ENCODE results near the gene MOXD1. TPM values are rescaled to one million over a fixed set of nuclear protein-coding genes. Genes with fewer than 3 reads are reported as not detected.
A peak's percentile ranks its signal among the peaks of the same experiment; 100 is the strongest.

The MOXD1 gene
- polyA plus RNA-seq, 2 donors = 9.0 to 15.4 TPM

DNA sequence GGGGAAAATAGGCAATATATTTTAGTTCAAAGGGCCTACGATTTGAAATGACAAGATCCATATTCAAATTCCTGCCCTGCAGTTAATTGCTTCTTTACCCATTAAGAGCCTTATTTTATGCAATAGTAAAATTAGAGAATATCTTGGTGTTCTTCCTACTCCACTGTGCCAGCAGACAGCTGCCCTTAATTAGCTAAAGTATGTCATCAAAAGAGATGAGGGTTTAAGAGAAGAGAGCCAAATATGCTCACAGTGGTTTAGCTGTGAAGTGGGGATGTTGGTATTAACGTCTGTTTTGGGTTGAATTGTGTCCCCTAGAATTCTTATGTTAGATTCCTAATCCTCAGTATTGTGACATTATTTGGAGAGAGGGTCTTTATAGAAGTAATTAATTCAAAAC, 148.1 kb downstream of the MOXD1 start:
- Histone ChIP-seq H3K27ac (ENCODE audit: low read depth in 2 of 2, low read length in 1 of 2) (no peak overlapping the region), H3K27me3 (ENCODE audit: control insufficient read depth in 1 of 2, insufficient read depth in 2 of 2, low read length in 2 of 2) (no peaks in the 10 kb centered on the region), H3K36me3 (ENCODE audit: control insufficient read depth in 2 of 2, insufficient read depth in 2 of 2, low read length in 1 of 2) (no peaks in the 10 kb centered on the region), H3K9me3 (ENCODE audit: control insufficient read depth in 2 of 2, insufficient read depth in 1 of 2, low read depth in 1 of 2, low read length in 1 of 2) (no peaks in the 10 kb centered on the region), H3K4me3 (ENCODE audit: low read depth in 1 of 2, low read length in 2 of 2) (no peak overlapping the region), H3K4me1 (ENCODE audit: control insufficient read depth in 2 of 2, insufficient read depth in 2 of 2, low read length in 1 of 2) (no peaks in the 10 kb centered on the region)
- 67 to 70% methylated on average over 2 of the region's 2 CpGs for WGBS, 2 donors

DNA sequence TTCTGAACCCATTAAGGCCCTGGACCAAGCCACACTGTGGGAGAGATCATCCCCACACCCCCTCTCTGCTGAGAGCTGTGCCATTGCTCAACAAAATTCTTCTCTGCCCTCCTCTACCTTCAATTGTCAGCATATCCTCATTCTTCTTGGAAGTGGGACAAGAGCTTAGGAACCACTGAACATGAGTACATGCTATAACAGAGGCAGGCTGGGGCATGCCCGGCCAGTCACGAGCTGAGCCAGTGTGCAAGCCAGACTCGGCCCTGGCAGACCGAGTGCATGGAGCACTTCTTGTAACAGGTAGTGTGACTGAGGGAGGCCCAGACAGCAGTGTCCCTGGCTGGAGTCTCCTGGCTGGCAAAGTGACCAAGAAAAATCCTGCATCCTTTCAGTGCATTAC, 149.2 kb downstream of the MOXD1 start:
- peak overlapping the region; percentile 73 to 78 for H3K27ac ChIP-seq (ENCODE audit: low read depth in 2 of 2, low read length in 1 of 2)
- WGBS, 2 donors = 59 to 90% methylated on average over 4 of the region's 4 CpGs
- H3K36me3 ChIP-seq (ENCODE audit: control insufficient read depth in 2 of 2, insufficient read depth in 2 of 2, low read length in 1 of 2) = no peaks in the 10 kb centered on the region
- H3K27me3 ChIP-seq (ENCODE audit: control insufficient read depth in 1 of 2, insufficient read depth in 2 of 2, low read length in 2 of 2) = no peaks in the 10 kb centered on the region
- H3K9me3 ChIP-seq (ENCODE audit: control insufficient read depth in 2 of 2, insufficient read depth in 1 of 2, low read depth in 1 of 2, low read length in 1 of 2) = no peaks in the 10 kb centered on the region
- H3K4me1 ChIP-seq (ENCODE audit: control insufficient read depth in 2 of 2, insufficient read depth in 2 of 2, low read length in 1 of 2) = no peaks in the 10 kb centered on the region
- H3K4me3 ChIP-seq (ENCODE audit: low read depth in 1 of 2, low read length in 2 of 2) = no peak overlapping the region

DNA sequence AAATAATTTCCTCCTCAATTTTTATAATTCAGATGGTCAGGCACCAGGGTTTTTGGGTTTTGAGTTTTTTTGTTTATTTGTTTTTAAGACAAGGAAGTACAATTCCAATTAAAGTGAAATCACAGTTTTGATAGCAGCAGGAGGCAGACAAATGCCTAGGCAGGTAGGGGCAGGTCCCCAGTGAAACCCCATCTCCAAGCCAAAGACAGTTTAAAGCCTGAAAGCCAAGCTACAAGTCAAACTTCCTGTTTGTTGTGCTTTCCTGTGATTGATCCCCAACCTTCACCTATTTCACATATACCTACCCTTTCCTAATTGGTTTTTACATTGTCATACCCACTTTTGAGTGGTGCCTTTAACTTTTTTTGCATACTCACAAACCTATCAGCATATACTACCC, 149.6 kb downstream of the MOXD1 start:
- Histone ChIP-seq H3K27ac (ENCODE audit: low read depth in 2 of 2, low read length in 1 of 2) (peak overlapping the region; percentile 73 to 78), H3K36me3 (ENCODE audit: control insufficient read depth in 2 of 2, insufficient read depth in 2 of 2, low read length in 1 of 2) (no peaks in the 10 kb centered on the region), H3K9me3 (ENCODE audit: control insufficient read depth in 2 of 2, insufficient read depth in 1 of 2, low read depth in 1 of 2, low read length in 1 of 2) (no peaks in the 10 kb centered on the region), H3K4me3 (ENCODE audit: low read depth in 1 of 2, low read length in 2 of 2) (no peak overlapping the region), H3K27me3 (ENCODE audit: control insufficient read depth in 1 of 2, insufficient read depth in 2 of 2, low read length in 2 of 2) (no peaks in the 10 kb centered on the region), H3K4me1 (ENCODE audit: control insufficient read depth in 2 of 2, insufficient read depth in 2 of 2, low read length in 1 of 2) (no peaks in the 10 kb centered on the region)

GRCh38 chr6:132247381-132248159, 153.7 kb downstream of the MOXD1 start:
- H3K4me1 ChIP-seq (ENCODE audit: control insufficient read depth in 2 of 2, insufficient read depth in 2 of 2, low read length in 1 of 2) = no peaks in the 10 kb centered on the region
- WGBS, 2 donors = 70 to 84% methylated on average over 7 of the region's 7 CpGs
- no peaks in the 10 kb centered on the region for H3K27me3 ChIP-seq (ENCODE audit: control insufficient read depth in 1 of 2, insufficient read depth in 2 of 2, low read length in 2 of 2)
- H3K36me3 ChIP-seq (ENCODE audit: control insufficient read depth in 2 of 2, insufficient read depth in 2 of 2, low read length in 1 of 2) = no peaks in the 10 kb centered on the region
- no peaks in the 10 kb centered on the region for H3K9me3 ChIP-seq (ENCODE audit: control insufficient read depth in 2 of 2, insufficient read depth in 1 of 2, low read depth in 1 of 2, low read length in 1 of 2)
- no peak overlapping the region for H3K27ac ChIP-seq (ENCODE audit: low read depth in 2 of 2, low read length in 1 of 2)
- no peak overlapping the region for H3K4me3 ChIP-seq (ENCODE audit: low read depth in 1 of 2, low read length in 2 of 2)

DNA sequence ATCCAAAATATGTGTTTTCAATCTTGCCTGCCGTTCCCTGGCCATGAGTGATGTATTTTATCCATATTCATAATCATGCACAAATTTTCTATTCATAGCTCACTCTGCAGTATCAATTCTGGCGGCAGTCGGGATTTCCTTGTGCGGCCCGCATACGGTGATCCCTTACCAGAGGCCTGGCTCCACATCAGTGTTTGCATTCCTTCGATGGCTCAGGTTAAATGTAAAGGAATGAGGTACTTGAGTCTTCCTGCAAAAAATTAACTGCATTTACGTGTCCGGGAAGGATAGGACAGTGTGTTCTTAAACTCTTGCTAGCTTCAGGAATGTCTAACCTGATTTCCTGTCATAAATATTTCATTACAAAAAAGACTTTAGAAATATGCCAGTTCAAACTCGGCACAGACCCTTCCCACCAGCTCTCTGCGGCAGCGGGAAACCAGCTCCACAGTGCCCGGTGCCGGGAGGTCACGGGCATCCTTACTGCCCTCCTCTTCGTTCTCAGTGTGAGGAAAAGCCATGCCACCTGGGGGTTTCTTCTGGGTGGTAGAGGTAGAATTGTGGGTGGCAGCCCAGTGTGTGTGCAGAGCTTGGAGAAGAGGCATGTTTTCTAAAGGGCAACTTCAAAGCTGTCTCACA, 154.5 kb downstream of the MOXD1 start:
- Histone ChIP-seq H3K36me3 (ENCODE audit: control insufficient read depth in 2 of 2, insufficient read depth in 2 of 2, low read length in 1 of 2) (no peaks in the 10 kb centered on the region), H3K27ac (ENCODE audit: low read depth in 2 of 2, low read length in 1 of 2) (no peak overlapping the region), H3K27me3 (ENCODE audit: control insufficient read depth in 1 of 2, insufficient read depth in 2 of 2, low read length in 2 of 2) (no peaks in the 10 kb centered on the region), H3K4me1 (ENCODE audit: control insufficient read depth in 2 of 2, insufficient read depth in 2 of 2, low read length in 1 of 2) (no peaks in the 10 kb centered on the region), H3K9me3 (ENCODE audit: control insufficient read depth in 2 of 2, insufficient read depth in 1 of 2, low read depth in 1 of 2, low read length in 1 of 2) (no peaks in the 10 kb centered on the region), H3K4me3 (ENCODE audit: low read depth in 1 of 2, low read length in 2 of 2) (no peak overlapping the region)
- 92 to 94% methylated on average over 16 of the region's 16 CpGs for WGBS, 2 donors

GRCh38 chr6:132246120-132246617, 155.1 kb downstream of the MOXD1 start:
- H3K36me3 ChIP-seq (ENCODE audit: control insufficient read depth in 2 of 2, insufficient read depth in 2 of 2, low read length in 1 of 2) = no peaks in the 10 kb centered on the region
- WGBS, 2 donors = 73 to 91% methylated on average over 2 of the region's 2 CpGs
- H3K4me3 ChIP-seq (ENCODE audit: low read depth in 1 of 2, low read length in 2 of 2) = no peak overlapping the region
- H3K27ac ChIP-seq (ENCODE audit: low read depth in 2 of 2, low read length in 1 of 2) = no peak overlapping the region
- peaks cover 0 to under 1% of the 10 kb centered on the region in 2 donors for H3K9me3 ChIP-seq (ENCODE audit: control insufficient read depth in 2 of 2, insufficient read depth in 1 of 2, low read depth in 1 of 2, low read length in 1 of 2)
- H3K4me1 ChIP-seq (ENCODE audit: control insufficient read depth in 2 of 2, insufficient read depth in 2 of 2, low read length in 1 of 2) = no peaks in the 10 kb centered on the region
- no peaks in the 10 kb centered on the region for H3K27me3 ChIP-seq (ENCODE audit: control insufficient read depth in 1 of 2, insufficient read depth in 2 of 2, low read length in 2 of 2)

Other genes starting within 250 kb of the MOXD1 start
- 10 to 100 TPM in 1 of 2 donors, 1 to 10 TPM in 1; 9.0 to 19.2 TPM for gene STX7, start 111.6 kb upstream of the MOXD1 start, polyA plus RNA-seq
- gene TAAR9, start 136.8 kb upstream of the MOXD1 start, polyA plus RNA-seq = not detected
- not detected for gene TAAR8, start 151.2 kb upstream of the MOXD1 start, polyA plus RNA-seq
- gene TAAR6, start 168.8 kb upstream of the MOXD1 start, polyA plus RNA-seq = not detected
- not detected for gene TAAR5, start 188.3 kb upstream of the MOXD1 start, polyA plus RNA-seq
- not detected for gene TAAR2, start 222.8 kb upstream of the MOXD1 start, polyA plus RNA-seq